GM19099 (cell line): Measurements from ENCODE around the gene RXFP3.

ENCODE experiments used
- POLR2A ChIP-seq: IDR thresholded peaks from 3 replicates; pipeline ENCODE4 v1.6.1; 2011; ENCODE audit warnings: low read depth; ENCODE audit not compliant: insufficient read length; ENCODE audit errors: extremely low read depth

The RXFP3 gene

GRCh38 chr5:33958176-33958575 is 22.0 kb downstream of the RXFP3 start:
- no peak for TF ChIP-seq POLR2A

GRCh38 chr5:33964132-33964700 is 28.0 kb downstream of the RXFP3 start:
- TF ChIP-seq POLR2A = no peak

- TF ChIP-seq POLR2A = no peak
These were observed 30.6 kb downstream of the RXFP3 start for GRCh38 chr5:33966805-33967204.

GRCh38 chr5:33968211-33969005 is 32.2 kb downstream of the RXFP3 start:
- TF ChIP-seq POLR2A = no peak

GRCh38 chr5:33969572-33970452 is 33.6 kb downstream of the RXFP3 start:
- no peak for TF ChIP-seq POLR2A

- TF ChIP-seq POLR2A = no peak
These were observed 37.1 kb downstream of the RXFP3 start for GRCh38 chr5:33973271-33973670.

GRCh38 chr5:33975852-33976251 is 39.7 kb downstream of the RXFP3 start:
- no peak for TF ChIP-seq POLR2A

GRCh38 chr5:33976307-33976706 is 40.1 kb downstream of the RXFP3 start:
- TF ChIP-seq POLR2A = no peak

GRCh38 chr5:33978306-33978705 is 42.1 kb downstream of the RXFP3 start:
- no peak for TF ChIP-seq POLR2A

GRCh38 chr5:33980030-33980429 is 43.8 kb downstream of the RXFP3 start:
- no peak for TF ChIP-seq POLR2A

- TF ChIP-seq POLR2A = no peak
These were observed 45.4 kb downstream of the RXFP3 start for GRCh38 chr5:33981408-33982162.

- no peak for TF ChIP-seq POLR2A
These were observed 48.0 kb downstream of the RXFP3 start for GRCh38 chr5:33984178-33984577.

GRCh38 chr5:33984671-33985124 is 48.5 kb downstream of the RXFP3 start, which contains the start of gene SLC45A2:
Gene SLC45A2 (minus strand): TSS chr5:33984693. CDS start chr5:33984583, 110 bp downstream.
- TF ChIP-seq POLR2A = no peak

- no peak for TF ChIP-seq POLR2A
These were observed 49.3 kb downstream of the RXFP3 start for GRCh38 chr5:33985447-33985846.
